Medulla oblongata (tissue), 1 donor: ENCODE measurements around the gene NCSTN.
"Not testable (repeated sequence)": the region's sequence is repeated elsewhere in the genome, so short reads cannot be mapped to it uniquely, and the experiment has no call there.

Experiments used
- DNase-seq: peaks from one replicate; pipeline ENCODE4 v3.0.0-alpha.2; 2015; ENCODE audit errors: extremely low spot score

Gene NCSTN

GRCh38 chr1:160371346-160371631 lies 28.1 kb downstream of the NCSTN start:
- no peak for DNase-seq

- peak; percentile 28 for DNase-seq
Observed at GRCh38 chr1:160371756-160372155, 28.6 kb downstream of the NCSTN start.

- DNase-seq, result no peak
Observed at GRCh38 chr1:160373696-160374095, 30.5 kb downstream of the NCSTN start.

GRCh38 chr1:160374306-160375110 lies 31.3 kb downstream of the NCSTN start:
- DNase-seq, result peak; percentile 63

GRCh38 chr1:160375788-160376524 lies 32.8 kb downstream of the NCSTN start:
- DNase-seq, result no peak

GRCh38 chr1:160376525-160377131 lies 33.4 kb downstream of the NCSTN start:
- DNase-seq, result peak; percentile 91

- no peak for DNase-seq
Observed at GRCh38 chr1:160377585-160378206, 34.5 kb downstream of the NCSTN start.

GRCh38 chr1:160384812-160385211 lies 41.6 kb downstream of the NCSTN start:
- not testable (repeated sequence) for DNase-seq

GRCh38 chr1:160388406-160388805 lies 45.2 kb downstream of the NCSTN start:
- not testable (repeated sequence) for DNase-seq

- DNase-seq, result no peak
Observed at GRCh38 chr1:160394673-160395072, 51.5 kb downstream of the NCSTN start.

- DNase-seq, result no peak
Observed at GRCh38 chr1:160397651-160398050, 54.5 kb downstream of the NCSTN start.

GRCh38 chr1:160398823-160399222 lies 55.6 kb downstream of the NCSTN start:
- no peak for DNase-seq

- no peak for DNase-seq
Observed at GRCh38 chr1:160399544-160400222, 56.5 kb downstream of the NCSTN start.

- peak; percentile 88 for DNase-seq
Observed at GRCh38 chr1:160400223-160400645, 57.1 kb downstream of the NCSTN start, which contains the start of gene VANGL2. VANGL2 (plus strand) TSS chr1:160400564; CDS start chr1:160415838, 15,274 bp downstream.

- DNase-seq, result peak; percentile 65
Observed at GRCh38 chr1:160400646-160401486, 57.7 kb downstream of the NCSTN start.

GRCh38 chr1:160401487-160401805 lies 58.3 kb downstream of the NCSTN start:
- DNase-seq, result no peak

- DNase-seq, result peak; percentile 22
Observed at GRCh38 chr1:160402001-160402795, 59.0 kb downstream of the NCSTN start.

GRCh38 chr1:160403244-160403643 lies 60.1 kb downstream of the NCSTN start:
- DNase-seq, result no peak

GRCh38 chr1:160404094-160404493 lies 60.9 kb downstream of the NCSTN start:
- no peak for DNase-seq

- no peak for DNase-seq
Observed at GRCh38 chr1:160405331-160405877, 62.2 kb downstream of the NCSTN start.
